Activated T-cell treated with anti-CD3 and anti-CD28 coated beads for 4 hours (primary cell): ENCODE results near the gene NOD2.

Experiments used
- DNase-seq: peaks from one replicate; pipeline ENCODE4 v3.0.0-alpha.2; 2020

The NOD2 gene

GRCh38 chr16:50743581-50744225 lies 50.3 kb downstream of the NOD2 start:
- no peak for DNase-seq

- no peak for DNase-seq
Observed at GRCh38 chr16:50744881-50745280, 51.5 kb downstream of the NOD2 start.

DNA sequence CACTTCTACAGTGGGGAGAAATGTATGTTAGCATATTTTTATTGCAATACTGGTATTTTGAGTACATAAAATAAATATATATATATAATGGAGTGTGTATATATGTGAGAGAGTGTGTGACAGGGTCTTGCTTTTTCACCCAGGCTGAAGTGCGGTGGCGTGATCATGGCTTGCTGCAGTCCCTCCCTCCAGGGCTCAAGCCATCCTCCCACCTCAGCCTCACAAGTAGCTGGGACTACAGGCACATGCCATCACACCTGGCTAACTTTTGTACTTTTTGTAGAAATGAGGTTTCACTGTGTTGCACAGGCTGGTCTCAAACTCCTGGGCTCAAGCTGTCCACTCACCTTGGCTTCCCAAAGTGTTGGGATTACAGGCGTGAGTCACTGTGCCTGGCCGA lies 52.5 kb downstream of the NOD2 start:
- no peak for DNase-seq

DNA sequence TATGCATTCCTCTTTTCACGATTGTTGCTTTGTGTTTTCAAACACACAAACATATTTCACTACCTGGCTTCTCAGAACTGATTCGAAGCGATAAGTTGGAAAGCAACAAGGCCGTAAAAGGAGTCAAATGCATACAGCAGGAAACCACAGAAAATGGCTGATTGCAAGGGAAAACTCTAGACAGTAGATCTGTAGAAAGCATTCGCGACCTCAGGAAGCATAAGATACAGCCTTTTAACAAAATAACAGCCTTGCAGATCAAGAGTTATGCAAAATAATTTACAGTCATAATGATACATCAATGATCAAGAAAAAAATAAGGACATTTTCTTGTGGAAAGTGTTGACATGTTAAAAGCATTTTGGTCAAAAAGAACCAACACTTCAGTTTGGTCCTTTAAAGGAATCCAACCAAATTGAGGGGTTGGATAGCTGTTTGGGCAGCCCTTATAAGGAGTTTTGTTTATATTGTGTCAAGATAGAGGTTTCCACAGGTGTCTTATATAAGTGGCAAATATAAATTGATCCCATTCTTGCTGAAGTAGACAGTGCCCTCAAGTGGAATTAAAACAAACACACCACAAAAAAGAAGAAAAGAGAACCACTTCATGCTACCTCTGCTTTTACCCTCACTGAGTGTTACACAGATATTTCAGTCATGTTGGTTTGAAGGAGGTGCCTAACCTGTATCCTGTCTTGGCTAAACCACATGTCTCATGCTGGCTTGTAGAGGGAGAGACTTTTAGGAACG lies 54.0 kb downstream of the NOD2 start:
- DNase-seq: no peak

DNA sequence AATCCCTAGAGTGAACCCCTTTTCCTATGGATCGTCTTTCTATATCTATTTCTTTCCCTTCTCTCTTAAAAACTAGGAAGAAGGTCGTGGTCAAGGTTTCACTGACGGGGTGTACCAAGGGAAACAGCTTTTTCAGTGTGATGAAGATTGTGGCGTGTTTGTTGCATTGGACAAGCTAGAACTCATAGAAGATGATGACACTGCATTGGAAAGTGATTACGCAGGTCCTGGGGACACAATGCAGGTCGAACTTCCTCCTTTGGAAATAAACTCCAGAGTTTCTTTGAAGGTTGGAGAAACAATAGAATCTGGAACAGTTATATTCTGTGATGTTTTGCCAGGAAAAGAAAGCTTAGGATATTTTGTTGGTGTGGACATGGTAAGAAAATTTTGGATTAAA lies 58.1 kb downstream of the NOD2 start:
- no peak for DNase-seq

- DNase-seq: no peak
Observed at GRCh38 chr16:50752471-50753235, 59.2 kb downstream of the NOD2 start.

- DNase-seq: no peak
Observed at GRCh38 chr16:50756473-50756872, 63.1 kb downstream of the NOD2 start.

GRCh38 chr16:50761267-50761666 lies 67.9 kb downstream of the NOD2 start:
- no peak for DNase-seq

DNA sequence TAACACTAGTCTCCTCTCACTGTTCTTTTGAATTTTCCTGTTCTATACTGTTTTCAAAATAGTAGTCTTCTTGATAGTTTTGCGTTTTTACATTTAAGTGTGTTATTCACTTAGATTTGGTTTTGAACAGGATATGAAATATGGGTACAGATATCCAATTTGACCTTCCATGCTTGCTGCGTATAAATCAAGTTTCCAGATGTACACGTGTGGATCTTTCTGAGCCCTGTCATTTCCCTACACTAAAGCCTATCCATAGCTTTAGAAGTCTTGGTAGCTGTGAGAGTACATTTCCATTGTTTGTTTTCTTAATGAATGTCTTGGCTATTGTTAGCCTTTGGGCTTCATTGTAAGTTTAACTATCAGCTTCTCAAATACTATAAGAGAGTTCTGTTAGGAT lies 68.8 kb downstream of the NOD2 start:
- DNase-seq: no peak

DNA sequence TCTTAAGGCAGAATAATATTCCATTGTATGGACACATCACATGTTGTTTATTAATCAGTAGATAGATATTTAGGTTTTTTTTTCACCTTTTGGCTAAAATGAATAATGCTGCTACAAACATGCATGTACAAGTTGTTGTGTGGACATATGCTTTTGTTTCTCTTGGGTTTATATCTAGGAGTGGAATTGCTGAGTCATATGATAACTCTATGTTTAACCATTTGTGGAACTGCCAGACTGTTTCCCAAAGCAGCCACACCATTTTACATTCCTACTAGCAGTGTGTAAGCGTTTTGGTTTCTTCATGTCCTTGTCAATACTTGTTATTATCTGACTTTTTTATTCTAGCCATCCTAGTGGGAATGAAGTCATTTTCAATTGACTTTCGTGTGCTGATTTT lies 69.8 kb downstream of the NOD2 start:
- no peak for DNase-seq

- DNase-seq: no peak
Observed at GRCh38 chr16:50765260-50765659, 71.9 kb downstream of the NOD2 start.

- no peak for DNase-seq
Observed at GRCh38 chr16:50765861-50766260, 72.5 kb downstream of the NOD2 start.

- no peak for DNase-seq
Observed at GRCh38 chr16:50767197-50767596, 73.8 kb downstream of the NOD2 start.

DNA sequence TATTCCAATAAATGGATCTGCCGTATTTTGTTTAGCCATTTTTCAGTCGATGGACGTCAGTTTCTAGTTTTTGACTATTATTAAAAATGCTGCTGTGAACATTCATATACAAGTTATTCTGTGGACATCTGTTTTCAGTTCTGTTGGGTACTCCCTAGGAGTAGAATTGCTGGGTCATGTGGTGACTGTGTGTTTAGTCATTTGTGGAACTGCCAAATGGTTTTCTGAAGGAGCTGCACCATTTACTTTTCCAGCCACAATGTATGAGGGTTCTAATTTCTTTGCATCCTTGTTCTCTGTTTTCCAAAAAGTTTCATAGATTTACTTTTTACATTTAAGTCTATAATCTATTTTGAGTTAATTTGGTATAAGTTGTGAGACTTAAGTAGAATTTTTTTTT lies 78.0 kb downstream of the NOD2 start:
- DNase-seq: no peak

DNA sequence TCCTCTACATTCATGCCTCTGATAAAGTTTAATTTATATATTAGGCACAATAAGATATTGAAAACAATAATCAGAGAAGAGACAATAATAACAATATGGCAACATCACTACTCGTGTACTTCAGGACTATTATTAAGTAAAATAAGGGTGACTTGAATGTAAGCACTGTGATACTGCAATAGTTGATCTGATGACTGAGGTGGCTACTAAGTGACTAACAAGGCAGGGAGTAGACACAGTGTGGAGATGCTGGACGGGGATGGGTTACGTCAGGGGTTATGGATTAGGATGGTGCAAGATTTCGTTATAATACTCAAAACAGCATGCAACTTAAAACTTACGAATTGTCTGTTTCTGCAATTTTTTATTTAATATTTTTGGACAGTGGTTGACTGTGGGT lies 81.0 kb downstream of the NOD2 start:
- no peak for DNase-seq

- DNase-seq: no peak
Observed at GRCh38 chr16:50774960-50775359, 81.6 kb downstream of the NOD2 start.

DNA sequence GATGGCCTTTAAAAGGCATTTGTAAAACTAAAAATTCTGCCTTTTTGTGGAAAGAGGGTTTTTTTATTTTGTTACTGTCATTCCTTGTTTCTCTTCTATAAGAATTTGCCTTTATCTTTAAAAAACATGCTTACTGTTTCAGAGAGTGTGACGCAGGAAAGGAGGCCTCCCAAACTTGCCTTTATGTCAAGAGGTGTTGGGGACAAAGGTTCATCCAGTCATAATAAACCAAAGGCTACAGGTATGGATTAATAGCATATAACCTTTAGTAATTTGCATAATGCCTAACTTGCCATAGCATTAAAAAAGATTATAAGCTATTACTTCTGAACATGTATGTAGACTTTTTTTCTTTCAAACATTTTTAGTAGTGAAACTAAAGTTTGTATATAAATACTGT lies 82.6 kb downstream of the NOD2 start:
- no peak for DNase-seq

GRCh38 chr16:50778284-50779163 lies 85.1 kb downstream of the NOD2 start:
- DNase-seq: no peak

- DNase-seq: no peak
Observed at GRCh38 chr16:50781043-50781442, 87.6 kb downstream of the NOD2 start.

GRCh38 chr16:50781518-50781917 lies 88.1 kb downstream of the NOD2 start:
- no peak for DNase-seq
